Measurements from ENCODE around the gene KRTAP12-4.
A peak's percentile ranks its signal among the peaks of the same experiment; 100 is the strongest.
"Not testable (repeated sequence)": the region's sequence is repeated elsewhere in the genome, so short reads cannot be mapped to it uniquely, and the experiment has no call there.

The KRTAP12-4 gene

GRCh38 chr21:44686843-44687561 is 32.5 kb upstream of the KRTAP12-4 start:
- DNase-seq (ENCODE audit: low read depth): no peak

- no peak for DNase-seq (ENCODE audit: low read depth)
Measured at GRCh38 chr21:44686000-44686781, 31.7 kb upstream of the KRTAP12-4 start.

GRCh38 chr21:44685050-44685449 is 30.6 kb upstream of the KRTAP12-4 start:
- DNase-seq (ENCODE audit: low read depth): not testable (repeated sequence)

GRCh38 chr21:44684483-44684882 is 30.0 kb upstream of the KRTAP12-4 start:
- DNase-seq (ENCODE audit: low read depth): no peak

GRCh38 chr21:44684077-44684476 is 29.6 kb upstream of the KRTAP12-4 start:
- no peak for DNase-seq (ENCODE audit: low read depth)

- no peak for DNase-seq (ENCODE audit: low read depth)
Measured at GRCh38 chr21:44682580-44683151, 28.2 kb upstream of the KRTAP12-4 start.

- no peak for DNase-seq (ENCODE audit: low read depth)
Measured at GRCh38 chr21:44681861-44682579, 27.6 kb upstream of the KRTAP12-4 start, which contains the start of gene KRTAP12-1. TSS of gene KRTAP12-1 (minus strand) at chr21:44682163. CDS start at chr21:44682123, 40 bp downstream.

- DNase-seq (ENCODE audit: low read depth): no peak
Measured at GRCh38 chr21:44681152-44681551, 26.7 kb upstream of the KRTAP12-4 start.

- no peak for DNase-seq (ENCODE audit: low read depth)
Measured at GRCh38 chr21:44677881-44678280, 23.4 kb upstream of the KRTAP12-4 start.

- DNase-seq (ENCODE audit: low read depth): no peak
Measured at GRCh38 chr21:44671911-44672310, 17.5 kb upstream of the KRTAP12-4 start.

- no peak for DNase-seq (ENCODE audit: low read depth)
Measured at GRCh38 chr21:44670642-44671432, 16.4 kb upstream of the KRTAP12-4 start.

- DNase-seq (ENCODE audit: low read depth): no peak
Measured at GRCh38 chr21:44667612-44668011, 13.2 kb upstream of the KRTAP12-4 start.

GRCh38 chr21:44666401-44667320 is 12.2 kb upstream of the KRTAP12-4 start, which contains the start of gene KRTAP12-2:
TSS of gene KRTAP12-2 (minus strand) at chr21:44666927. CDS start at chr21:44666886, 41 bp downstream.
- DNase-seq (ENCODE audit: low read depth): no peak

- DNase-seq (ENCODE audit: low read depth): no peak
Measured at GRCh38 chr21:44664691-44665090, 10.2 kb upstream of the KRTAP12-4 start.

GRCh38 chr21:44661567-44661966 is 7.1 kb upstream of the KRTAP12-4 start:
- DNase-seq (ENCODE audit: low read depth): not testable (repeated sequence)

GRCh38 chr21:44658913-44659595 is 4.6 kb upstream of the KRTAP12-4 start:
- DNase-seq (ENCODE audit: low read depth): no peak

- no peak for DNase-seq (ENCODE audit: low read depth)
Measured at GRCh38 chr21:44658541-44658910, 4.1 kb upstream of the KRTAP12-4 start.

- peak; percentile 19 for DNase-seq (ENCODE audit: low read depth)
Measured at GRCh38 chr21:44657635-44658540, 3.4 kb upstream of the KRTAP12-4 start, which contains the start of gene KRTAP12-3. TSS of gene KRTAP12-3 (plus strand) at chr21:44657932. CDS start at chr21:44657980, 48 bp downstream.
